Measurements from ENCODE around the gene GDAP1L1. TPM values are rescaled to one million over a fixed set of nuclear protein-coding genes. Genes with fewer than 3 reads are reported as not detected.

Gene GDAP1L1
- total and polyA plus RNA-seq, 4 donors = not detected

DNA sequence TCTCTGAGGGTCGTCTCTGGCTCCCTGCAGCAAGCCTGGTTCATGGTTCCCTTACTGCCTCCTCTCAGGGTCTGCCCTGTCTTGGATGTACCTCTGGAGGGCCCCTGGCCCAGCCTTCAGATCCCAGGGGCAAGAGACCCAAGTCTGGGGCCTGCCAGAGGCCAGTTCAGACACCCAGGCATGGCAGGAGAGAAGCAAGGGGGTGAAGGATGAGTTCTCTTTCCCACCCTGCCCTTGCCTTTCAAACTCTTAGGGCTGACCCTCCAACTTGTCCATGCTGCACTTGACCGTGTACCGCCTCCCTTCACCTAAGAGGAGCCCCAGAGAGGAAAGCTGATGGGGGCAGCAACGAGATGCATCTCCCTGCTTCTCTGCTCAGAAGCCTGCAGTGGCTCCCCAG, 4.2 kb downstream of the GDAP1L1 start:
- TF ChIP-seq RXRA (IDR thresholded peaks at IDR 0.05) (no peak), CTCF (IDR thresholded peaks at IDR 0.05; ENCODE audit: low read depth, low read length, missing input control) (no peak), REST (IDR thresholded peaks at IDR 0.05) (no peak), HNF4A (conservative IDR thresholded peaks at IDR 0.05) (no peak), GABPA (IDR thresholded peaks at IDR 0.05 in 1 of 2, conservative IDR thresholded peaks at IDR 0.05 in 1 of 2) (no peak), FOXA1 (IDR thresholded peaks at IDR 0.05) (no peak), HNF4G (IDR thresholded peaks at IDR 0.05) (no peak), SP1 (IDR thresholded peaks at IDR 0.05) (no peak), RAD21 (IDR thresholded peaks at IDR 0.05) (no peak)
- TF ChIP-seq, protein P1, sequence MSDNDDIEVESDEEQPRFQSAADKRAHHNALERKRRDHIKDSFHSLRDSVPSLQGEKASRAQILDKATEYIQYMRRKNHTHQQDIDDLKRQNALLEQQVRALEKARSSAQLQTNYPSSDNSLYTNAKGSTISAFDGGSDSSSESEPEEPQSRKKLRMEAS (IDR thresholded peaks at IDR 0.05) = no peak
- TF ChIP-seq, protein P2, sequence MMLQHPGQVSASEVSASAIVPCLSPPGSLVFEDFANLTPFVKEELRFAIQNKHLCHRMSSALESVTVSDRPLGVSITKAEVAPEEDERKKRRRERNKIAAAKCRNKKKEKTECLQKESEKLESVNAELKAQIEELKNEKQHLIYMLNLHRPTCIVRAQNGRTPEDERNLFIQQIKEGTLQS (IDR thresholded peaks at IDR 0.05) = no peak
- no peak overlapping the region for H3K9ac ChIP-seq (ENCODE audit: low read depth in 1 of 2, low read length in 2 of 2)
- H3K36me3 ChIP-seq (ENCODE audit: control insufficient read depth in 4 of 4, insufficient read depth in 3 of 4, low read depth in 1 of 4, low read length in 3 of 4) = no peaks in the 10 kb centered on the region
- no peaks in the 10 kb centered on the region for H3K9me3 ChIP-seq (ENCODE audit: control insufficient read depth in 4 of 4, low read length in 3 of 4)
- no peak overlapping the region for H3K4me3 ChIP-seq (ENCODE audit: low read depth in 1 of 3, low read length in 3 of 3)
- 75% methylated on average over 4 of the region's 4 CpGs for WGBS
- H3K4me1 ChIP-seq (ENCODE audit: control insufficient read depth in 4 of 4, insufficient read depth in 4 of 4, low read length in 3 of 4) = peaks cover 0 to 5% (median 2%) of the 10 kb centered on the region in 4 donors
- peaks cover 0 to 2% (median 0%) of the 10 kb centered on the region in 4 donors for H3K27me3 ChIP-seq (ENCODE audit: control insufficient read depth in 4 of 4, insufficient read depth in 4 of 4, low read length in 3 of 4)
- no peak for DNase-seq (ENCODE audit: low spot score)
- no peak overlapping the region for H3K27ac ChIP-seq (ENCODE audit: low read depth in 1 of 2, low read length in 2 of 2)

DNA sequence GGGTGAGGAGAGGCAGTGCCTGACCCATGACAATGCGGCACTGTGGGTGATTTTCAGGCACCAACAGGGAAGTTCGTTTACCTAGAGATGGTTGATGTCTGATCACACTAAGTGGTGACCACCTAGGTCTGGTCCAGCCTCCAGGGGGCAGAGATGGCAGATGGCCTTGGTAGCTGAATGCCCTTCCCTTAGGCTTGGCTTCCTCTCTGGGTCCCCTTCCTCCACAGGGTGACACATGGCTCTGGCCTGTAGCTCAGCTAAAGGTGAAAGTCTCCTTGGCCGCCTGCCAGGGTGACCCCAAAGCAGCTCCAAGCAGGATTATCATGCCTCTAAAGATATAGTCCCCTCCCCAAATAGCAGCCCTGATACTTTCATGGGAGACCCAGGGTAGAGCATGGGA, 6.4 kb downstream of the GDAP1L1 start:
- Histone ChIP-seq H3K27ac (ENCODE audit: low read depth in 1 of 2, low read length in 2 of 2) (no peak overlapping the region), H3K4me1 (ENCODE audit: control insufficient read depth in 4 of 4, insufficient read depth in 4 of 4, low read length in 3 of 4) (no peaks in the 10 kb centered on the region), H3K4me3 (ENCODE audit: low read depth in 1 of 3, low read length in 3 of 3) (no peak overlapping the region), H3K27me3 (ENCODE audit: control insufficient read depth in 4 of 4, insufficient read depth in 4 of 4, low read length in 3 of 4) (peaks cover 0 to 1% (median 0%) of the 10 kb centered on the region in 4 donors), H3K9ac (ENCODE audit: low read depth in 1 of 2, low read length in 2 of 2) (no peak overlapping the region), H3K9me3 (ENCODE audit: control insufficient read depth in 4 of 4, low read length in 3 of 4) (no peaks in the 10 kb centered on the region), H3K36me3 (ENCODE audit: control insufficient read depth in 4 of 4, insufficient read depth in 3 of 4, low read depth in 1 of 4, low read length in 3 of 4) (no peaks in the 10 kb centered on the region)
- DNase-seq (ENCODE audit: low spot score) = no peak
- WGBS = 86% methylated on average over 3 of the region's 3 CpGs
- no peak for TF ChIP-seq GABPA (IDR thresholded peaks at IDR 0.05 in 1 of 2, conservative IDR thresholded peaks at IDR 0.05 in 1 of 2)
- TF ChIP-seq FOXA1 (IDR thresholded peaks at IDR 0.05) = no peak
- no peak for TF ChIP-seq YY1 (IDR thresholded peaks at IDR 0.05)
- TF ChIP-seq CTCF (IDR thresholded peaks at IDR 0.05; ENCODE audit: low read depth, low read length, missing input control) = no peak
- no peak for TF ChIP-seq HNF4A (conservative IDR thresholded peaks at IDR 0.05)
- TF ChIP-seq ZBTB33 (IDR thresholded peaks at IDR 0.05) = no peak
- no peak for TF ChIP-seq SP1 (IDR thresholded peaks at IDR 0.05)
- no peak for TF ChIP-seq RAD21 (IDR thresholded peaks at IDR 0.05)
- TF ChIP-seq HNF4G (IDR thresholded peaks at IDR 0.05) = no peak
- no peak for TF ChIP-seq RXRA (IDR thresholded peaks at IDR 0.05)
- no peak for TF ChIP-seq TAF1 (conservative IDR thresholded peaks at IDR 0.05)
- no peak for TF ChIP-seq NR2F2 (IDR thresholded peaks at IDR 0.05)
- TF ChIP-seq, protein P1 (IDR thresholded peaks at IDR 0.05) = no peak
- TF ChIP-seq, protein P2 (IDR thresholded peaks at IDR 0.05) = no peak
- TF ChIP-seq FOXA2 (IDR thresholded peaks at IDR 0.05) = no peak
- no peak for TF ChIP-seq REST (IDR thresholded peaks at IDR 0.05)
